ENCODE results near the gene RNF14.

The RNF14 gene

GRCh38 chr5:141986072-141986471, 17.2 kb downstream of the RNF14 start:
- no peak for DNase-seq

GRCh38 chr5:141989720-141990119, 20.8 kb downstream of the RNF14 start:
- no peak for DNase-seq

DNA sequence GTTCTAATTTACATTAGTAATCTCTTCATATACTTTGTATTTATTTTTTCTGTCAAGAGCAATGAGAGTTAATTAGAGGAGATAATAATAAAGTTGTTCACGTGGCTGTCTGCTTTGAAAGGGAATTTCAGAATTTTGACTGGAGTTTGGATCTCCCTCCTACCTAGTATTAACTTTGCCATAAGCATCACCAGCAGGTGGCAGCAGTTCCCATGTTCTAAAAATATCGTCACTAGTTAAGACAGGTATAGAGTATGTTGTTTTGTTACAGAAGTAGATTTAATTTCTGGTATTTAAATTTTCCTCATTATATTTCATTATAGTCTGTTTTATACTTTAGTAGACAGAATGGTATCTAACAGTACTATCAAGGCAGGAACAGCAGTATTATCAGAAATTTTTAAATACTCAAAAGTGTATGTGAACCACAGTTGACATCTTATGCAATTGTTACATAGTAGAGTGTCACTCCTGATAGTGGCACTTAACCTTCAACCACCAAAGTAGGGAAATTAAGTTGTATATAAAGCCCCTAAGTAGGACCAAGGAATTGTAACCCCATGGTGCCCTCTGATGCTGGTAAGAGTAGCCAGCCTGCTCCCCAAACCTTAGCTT, 23.6 kb downstream of the RNF14 start:
- DNase-seq = peak; percentile 83

DNA sequence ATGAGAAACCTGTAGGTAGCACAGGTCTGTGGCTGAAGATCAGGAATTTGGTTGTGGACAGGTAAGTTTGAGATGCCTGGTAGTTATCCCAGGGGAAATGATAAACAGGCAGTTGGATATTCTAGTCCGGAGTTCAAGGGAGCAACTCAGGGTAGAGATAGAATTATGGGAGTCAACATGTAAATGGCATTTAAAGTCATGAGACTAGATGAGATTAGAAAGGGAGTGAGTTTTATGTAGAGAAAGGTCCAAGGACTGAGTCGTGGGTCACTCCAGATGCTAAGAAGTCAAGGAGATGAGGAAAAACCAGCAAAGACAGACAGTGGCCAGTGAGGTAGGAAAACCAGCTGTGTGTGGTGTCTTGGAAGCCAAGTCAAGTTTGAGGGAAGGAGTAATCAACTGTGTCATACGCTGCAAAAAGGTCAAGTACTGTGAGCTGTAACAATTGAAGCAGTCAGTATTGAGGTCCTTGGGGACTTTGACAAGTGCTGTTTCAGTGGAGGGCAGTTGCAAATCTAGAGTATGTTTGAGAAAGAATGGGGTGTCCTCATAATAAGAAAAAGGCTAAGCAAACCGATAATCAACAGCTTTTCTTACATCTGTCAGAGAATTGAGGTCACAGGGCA, 25.7 kb downstream of the RNF14 start:
- no peak for DNase-seq

- no peak for DNase-seq
Measured at GRCh38 chr5:141995656-141996055, 26.8 kb downstream of the RNF14 start.

- DNase-seq = no peak
Measured at GRCh38 chr5:141997358-141997960, 28.6 kb downstream of the RNF14 start.

GRCh38 chr5:142000173-142000572, 31.3 kb downstream of the RNF14 start:
- DNase-seq = no peak

GRCh38 chr5:142000704-142001484, 32.0 kb downstream of the RNF14 start:
- DNase-seq = no peak

DNA sequence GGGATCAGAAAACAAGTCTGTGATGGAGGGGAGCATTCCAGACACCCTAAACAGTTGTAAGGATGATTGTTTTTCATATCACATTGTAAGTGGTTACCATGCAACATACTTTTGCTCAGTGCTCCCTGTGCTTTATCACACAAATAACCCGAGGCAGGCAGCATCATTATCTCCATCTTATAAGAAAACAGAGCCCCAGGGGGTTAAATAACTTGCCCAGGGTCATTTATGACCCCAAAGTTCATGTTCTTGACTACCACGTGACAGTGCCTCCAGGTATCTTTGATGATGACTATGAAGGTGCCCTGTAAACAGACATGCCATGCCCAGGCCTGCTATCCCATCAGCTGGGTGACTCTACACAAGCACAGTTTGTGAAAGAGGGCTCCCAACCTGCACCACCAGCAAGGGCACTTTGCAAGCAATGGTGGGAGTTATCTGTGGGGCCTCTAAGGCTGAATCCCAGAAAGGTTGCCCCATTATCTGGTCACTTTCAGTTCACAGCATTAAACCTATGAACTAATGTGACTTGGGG, 34.4 kb downstream of the RNF14 start:
- no peak for DNase-seq

DNA sequence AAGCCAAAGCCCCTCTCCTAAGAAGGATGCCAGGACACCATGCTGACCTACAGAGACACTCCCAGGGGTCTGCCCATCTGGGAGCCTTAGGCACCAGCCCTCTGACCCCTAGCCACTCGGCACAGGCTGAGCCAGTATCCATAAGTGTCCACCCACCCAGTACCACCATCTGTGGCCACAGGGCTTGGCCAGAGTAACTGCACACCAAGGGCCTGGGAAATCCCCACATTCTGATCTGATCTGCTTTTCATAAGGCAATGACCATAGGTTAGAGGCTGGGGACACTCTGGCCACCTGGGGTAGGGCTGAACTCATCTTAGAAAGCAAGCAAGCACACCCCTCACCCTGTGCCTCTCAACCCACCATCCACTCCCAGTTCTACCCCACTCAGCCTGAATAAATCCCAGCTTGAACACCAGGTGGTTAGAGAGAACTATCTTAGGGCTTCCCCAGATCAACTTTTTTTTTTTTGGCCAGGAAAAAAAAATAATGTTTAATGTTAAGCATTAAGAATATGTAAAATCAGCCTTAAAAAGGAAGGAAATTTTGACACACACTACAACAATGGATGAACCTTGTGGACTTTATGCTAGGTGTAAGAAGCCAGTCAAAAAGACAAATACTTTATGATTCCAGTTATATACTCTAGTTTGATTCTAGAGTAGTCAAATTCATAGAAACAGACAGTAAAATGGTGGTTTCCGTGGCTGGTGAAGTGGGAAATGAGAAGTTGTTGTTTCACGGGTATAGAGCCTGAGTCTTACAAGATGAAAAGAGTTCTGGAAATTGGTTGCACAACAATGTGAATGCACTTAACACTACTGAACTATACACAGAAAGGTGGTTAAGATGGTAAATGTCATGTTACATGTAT, 37.7 kb downstream of the RNF14 start:
- no peak for DNase-seq

- no peak for DNase-seq
Measured at GRCh38 chr5:142007237-142007544, 38.3 kb downstream of the RNF14 start.

DNA sequence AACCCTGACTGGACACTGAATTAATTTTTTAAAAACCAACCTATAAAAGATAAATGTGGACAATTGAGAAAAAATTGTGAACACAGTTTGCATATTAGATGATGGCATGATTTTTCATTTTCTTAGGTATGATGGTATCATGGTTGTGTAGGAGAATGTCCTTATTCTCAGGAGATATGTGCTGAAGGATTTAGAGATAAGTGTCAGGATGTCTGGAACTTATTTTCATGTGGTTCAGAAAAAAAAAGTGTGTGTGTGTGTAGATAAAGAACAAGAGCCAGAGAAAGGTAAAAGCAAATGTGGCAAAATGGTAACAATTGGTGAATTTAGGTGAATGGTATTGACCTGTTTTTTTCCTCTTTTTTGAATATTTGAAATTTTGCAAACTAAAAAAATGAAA, 39.9 kb downstream of the RNF14 start:
- no peak for DNase-seq

GRCh38 chr5:142009886-142010285, 41.0 kb downstream of the RNF14 start:
- DNase-seq = no peak

- no peak for DNase-seq
Measured at GRCh38 chr5:142011572-142012185, 42.8 kb downstream of the RNF14 start.

- peak; percentile 63 for DNase-seq
Measured at GRCh38 chr5:142012186-142012785, 43.4 kb downstream of the RNF14 start.

GRCh38 chr5:142012792-142013388, 44.0 kb downstream of the RNF14 start, which contains the start of gene GNPDA1:
TSS of gene GNPDA1 (minus strand) at chr5:142013027. CDS start at chr5:142012035, 992 bp downstream.
- DNase-seq = peak; percentile 47

GRCh38 chr5:142013734-142014521, 45.0 kb downstream of the RNF14 start:
- no peak for DNase-seq

DNA sequence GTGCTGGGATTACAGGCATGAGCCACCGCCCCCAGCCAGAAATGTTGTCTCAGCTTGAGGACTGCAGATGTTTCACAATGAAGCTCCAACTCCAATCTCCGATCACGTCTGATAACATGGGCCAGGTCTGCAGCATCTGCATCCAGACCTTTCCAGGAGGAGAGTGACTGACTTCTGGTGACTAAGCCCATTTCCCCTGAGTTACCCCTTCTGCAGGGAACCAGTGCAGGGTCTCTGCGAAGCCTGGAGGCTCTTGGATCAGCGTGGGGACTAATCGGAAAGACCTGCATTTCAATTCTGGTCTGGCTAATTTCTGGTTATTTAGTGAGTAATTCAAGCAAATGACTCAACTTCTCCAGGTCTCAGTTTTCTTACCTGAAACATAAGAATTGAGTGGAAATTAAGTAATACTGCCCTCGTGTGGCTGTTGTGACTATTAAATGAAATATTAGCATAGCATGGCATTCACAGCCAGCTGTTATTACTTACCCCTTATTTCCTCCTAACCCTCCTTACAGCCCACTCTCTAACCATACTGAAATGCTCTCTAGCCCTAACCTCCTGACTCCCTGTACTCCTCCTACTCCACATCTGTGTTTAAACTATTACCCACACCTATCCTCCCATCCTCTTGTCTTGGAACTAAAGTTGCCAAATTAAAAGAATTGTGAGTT, 46.1 kb downstream of the RNF14 start:
- DNase-seq = peak; percentile 58

DNA sequence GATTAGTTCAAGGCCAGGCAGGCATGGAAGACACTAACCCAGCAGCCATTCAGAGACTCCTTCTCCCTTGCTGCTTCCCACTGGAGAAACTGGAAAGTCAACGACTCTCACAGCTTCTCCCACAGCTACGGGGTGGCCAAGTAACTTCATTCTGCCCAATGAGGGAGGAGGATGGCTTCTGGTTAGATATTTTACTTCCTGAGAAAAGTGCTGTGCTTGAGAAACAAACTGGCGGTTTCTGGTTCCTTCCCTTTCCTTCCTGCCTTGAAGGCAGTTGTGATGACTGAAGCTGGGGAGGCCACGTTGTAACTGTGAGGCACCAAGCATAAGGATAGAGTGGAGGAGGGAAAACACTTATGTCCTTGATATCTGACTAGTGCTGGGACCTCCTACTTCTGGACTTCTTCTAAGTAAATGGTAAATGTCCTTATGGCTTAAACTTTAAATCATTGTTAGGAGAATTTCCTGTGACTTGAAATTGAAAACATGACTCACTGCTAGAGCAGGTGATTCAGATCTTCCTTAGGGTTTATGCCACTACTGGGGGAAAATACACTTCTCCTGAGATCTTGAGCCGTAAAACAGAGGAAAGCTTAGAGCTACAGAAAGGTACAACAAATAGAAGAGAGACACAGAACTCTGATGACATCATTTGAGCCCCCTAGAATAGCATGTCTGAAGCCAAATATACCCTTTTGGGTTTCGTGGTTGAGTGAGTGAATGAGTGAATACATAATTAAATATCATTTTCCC, 47.1 kb downstream of the RNF14 start:
- DNase-seq = peak; percentile 31
